Cardiac muscle cell (in vitro differentiated cells and primary cell): ENCODE results near the gene ARFGAP3. TPM values are rescaled to one million over a fixed set of nuclear protein-coding genes. Genes with fewer than 3 reads are reported as not detected.

ENCODE experiments used
- DNase-seq, 2 donors: peaks; one replicate each; pipeline versions ENCODE4 v3.0.0 to v3.0.0-alpha.2; 2010 to 2017; ENCODE audit warnings: low read depth in 1 of 2, low spot score in 1 of 2
- H3K27ac ChIP-seq: fragments of 200-600 bp; sonication (generic); 2 replicates; pipeline ENCODE4 v1.5.1; 2016
- H3K27me3 ChIP-seq: fragments of 200-600 bp; sonication (generic); 2 replicates; pipeline ENCODE4 v1.6.0; 2016; ENCODE audit warnings: control low read depth
- H3K36me3 ChIP-seq: fragments of 200-600 bp; sonication (generic); 2 replicates; pipeline ENCODE4 v1.5.1; 2016; ENCODE audit warnings: control low read depth
- H3K4me1 ChIP-seq: fragments of 200-600 bp; sonication (generic); 2 replicates; pipeline ENCODE4 v1.8.1; 2017; ENCODE audit warnings: low read depth, mild to moderate bottlenecking, mixed run types
- H3K4me3 ChIP-seq: fragments of 200-600 bp; sonication (generic); 2 replicates; pipeline ENCODE4 v1.5.1; 2016; ENCODE audit warnings: mild to moderate bottlenecking
- H3K9me3 ChIP-seq: fragments of 200-600 bp; sonication (generic); 2 replicates; pipeline ENCODE4 v1.5.1; 2017; ENCODE audit warnings: low read depth, mild to moderate bottlenecking, control low read depth
- polyA plus RNA-seq: library from polyadenylated mRNA; unstranded; fragments of >200 nt; fragmentation: Nextera tagmentation; extraction: Ambion mirVana; gene quantifications from 2 replicates; pipeline ENCODE4 v1.2.1, GENCODE V29; 2016
- total RNA-seq: library from RNA; depleted of rRNA; stranded (reverse); fragments of >200 nt; gene quantifications from 2 replicates; pipeline ENCODE4 v1.2.3, GENCODE V29; 2016
- TF ChIP-seq, protein P1 (sequence below): IDR thresholded peaks from 2 replicates; pipeline ENCODE4 v1.5.1; 2012; ENCODE audit warnings: low read depth, mild to moderate bottlenecking, low read length

ARFGAP3 gene
- total and polyA plus RNA-seq, 2 experiments from 2014 or later, result 26.3 to 38.2 TPM

DNA sequence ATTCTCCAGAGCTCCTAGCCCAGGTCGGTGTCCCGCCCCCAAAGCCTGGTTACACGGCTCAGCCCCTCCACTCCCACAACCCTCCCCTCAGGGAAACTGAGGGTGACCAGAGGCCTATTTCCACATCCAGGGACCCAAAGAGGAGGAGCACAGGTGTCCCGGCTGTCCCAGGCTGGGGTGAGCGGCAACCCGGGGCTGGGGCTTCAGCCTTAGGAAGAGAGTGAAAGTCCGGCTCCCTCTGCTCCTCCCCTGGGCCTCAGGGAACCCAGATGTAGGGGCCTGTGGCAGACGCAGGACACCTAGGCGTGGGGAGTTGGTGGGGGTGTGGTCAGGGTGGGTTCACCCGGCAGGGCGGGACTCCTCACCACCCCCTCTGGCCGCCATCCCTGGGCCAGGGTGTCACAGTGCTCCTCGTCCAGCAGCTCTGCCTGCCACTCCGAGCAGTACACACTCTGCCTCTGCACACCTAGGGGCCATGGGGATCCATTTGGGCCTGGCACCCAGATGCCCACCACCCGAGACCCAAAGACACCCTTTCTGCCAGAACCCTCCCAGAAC is 63.1 kb downstream of the ARFGAP3 start:
- H3K27ac ChIP-seq, result peak overlapping the region; percentile 34
- H3K36me3 ChIP-seq, result peaks cover 14% of the 10 kb centered on the region
- no peaks in the 10 kb centered on the region for H3K27me3 ChIP-seq
- TF ChIP-seq, protein P1, sequence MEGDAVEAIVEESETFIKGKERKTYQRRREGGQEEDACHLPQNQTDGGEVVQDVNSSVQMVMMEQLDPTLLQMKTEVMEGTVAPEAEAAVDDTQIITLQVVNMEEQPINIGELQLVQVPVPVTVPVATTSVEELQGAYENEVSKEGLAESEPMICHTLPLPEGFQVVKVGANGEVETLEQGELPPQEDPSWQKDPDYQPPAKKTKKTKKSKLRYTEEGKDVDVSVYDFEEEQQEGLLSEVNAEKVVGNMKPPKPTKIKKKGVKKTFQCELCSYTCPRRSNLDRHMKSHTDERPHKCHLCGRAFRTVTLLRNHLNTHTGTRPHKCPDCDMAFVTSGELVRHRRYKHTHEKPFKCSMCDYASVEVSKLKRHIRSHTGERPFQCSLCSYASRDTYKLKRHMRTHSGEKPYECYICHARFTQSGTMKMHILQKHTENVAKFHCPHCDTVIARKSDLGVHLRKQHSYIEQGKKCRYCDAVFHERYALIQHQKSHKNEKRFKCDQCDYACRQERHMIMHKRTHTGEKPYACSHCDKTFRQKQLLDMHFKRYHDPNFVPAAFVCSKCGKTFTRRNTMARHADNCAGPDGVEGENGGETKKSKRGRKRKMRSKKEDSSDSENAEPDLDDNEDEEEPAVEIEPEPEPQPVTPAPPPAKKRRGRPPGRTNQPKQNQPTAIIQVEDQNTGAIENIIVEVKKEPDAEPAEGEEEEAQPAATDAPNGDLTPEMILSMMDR, result no peak
- no peaks in the 10 kb centered on the region for H3K4me1 ChIP-seq
- no peaks in the 10 kb centered on the region for H3K9me3 ChIP-seq
- DNase-seq, result no peak
- no peak overlapping the region for H3K4me3 ChIP-seq

DNA sequence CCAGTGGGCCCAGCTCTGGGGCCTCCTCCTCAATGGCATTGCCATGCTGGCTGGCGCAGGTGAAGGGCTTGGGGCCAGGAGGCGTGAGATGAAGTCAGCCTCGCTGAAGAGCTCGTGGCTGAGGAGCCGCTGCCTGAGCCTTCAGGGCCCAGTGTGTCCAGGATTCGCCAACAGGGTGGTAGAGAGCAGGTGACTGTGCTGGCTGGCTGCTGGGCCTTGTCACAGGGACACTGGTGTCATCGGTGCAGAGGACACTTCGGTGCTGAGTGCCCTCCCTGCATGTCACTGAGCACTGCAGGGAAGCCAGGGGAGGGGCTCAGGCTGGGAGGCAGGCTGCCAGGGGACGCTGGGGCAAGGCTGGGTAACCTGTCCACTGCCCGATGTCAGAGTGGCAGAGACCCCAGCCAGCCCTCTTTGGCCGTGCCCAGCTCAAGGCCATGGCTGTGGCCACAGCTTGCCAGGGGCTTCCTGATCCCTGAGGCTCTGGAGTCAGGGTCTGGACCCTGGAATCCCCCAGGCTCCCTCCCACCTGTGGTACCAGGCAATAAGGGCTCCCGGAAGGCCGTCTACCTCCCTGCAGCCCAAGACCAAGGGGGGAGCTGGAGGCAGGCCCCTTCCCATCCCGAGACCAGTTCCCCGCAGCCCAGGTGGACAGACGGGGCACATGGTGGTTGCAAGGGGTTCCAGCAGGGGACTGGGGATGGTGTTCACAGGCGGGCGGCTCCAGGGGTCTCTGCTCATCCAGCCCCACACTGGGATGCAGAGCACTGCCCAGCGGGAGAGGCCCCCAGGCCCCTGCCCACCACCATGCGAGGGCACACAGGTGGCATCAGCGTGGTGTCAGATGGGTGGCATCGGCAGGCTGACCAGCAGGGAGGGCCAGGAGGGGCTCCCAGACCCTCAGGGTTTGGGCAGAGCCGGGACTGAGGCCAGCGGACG is 63.9 kb downstream of the ARFGAP3 start:
- DNase-seq, result no peak
- Histone ChIP-seq H3K4me3 (no peak overlapping the region), H3K36me3 (peaks cover 12% of the 10 kb centered on the region), H3K9me3 (no peaks in the 10 kb centered on the region), H3K27me3 (no peaks in the 10 kb centered on the region), H3K4me1 (no peaks in the 10 kb centered on the region), H3K27ac (peak overlapping the region; percentile 34)
- TF ChIP-seq, protein P1, result no peak

DNA sequence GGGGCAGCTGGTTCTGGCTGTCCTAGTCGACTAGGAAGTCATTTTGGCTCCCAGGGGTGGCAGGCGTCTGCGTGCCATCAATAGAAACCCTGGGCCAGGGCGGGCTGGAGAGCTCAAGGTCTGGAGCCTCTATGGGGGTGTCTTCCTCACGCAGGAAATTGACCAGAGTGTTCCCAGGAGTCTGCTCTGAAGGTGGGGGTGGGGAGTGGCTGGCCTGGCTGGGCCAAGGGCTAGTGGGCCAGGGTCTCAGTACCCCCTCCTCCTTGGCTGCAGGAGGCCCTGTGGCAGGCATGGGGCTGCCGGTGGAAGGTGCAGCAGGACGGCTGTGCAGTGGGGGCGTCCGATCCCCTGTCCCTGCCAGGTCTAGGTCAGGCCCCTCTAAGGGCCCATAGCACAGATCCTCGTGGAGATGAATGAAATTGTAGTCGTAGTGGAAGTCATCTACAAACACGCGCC is 64.6 kb downstream of the ARFGAP3 start:
- DNase-seq, result no peak
- no peak overlapping the region for H3K4me3 ChIP-seq

DNA sequence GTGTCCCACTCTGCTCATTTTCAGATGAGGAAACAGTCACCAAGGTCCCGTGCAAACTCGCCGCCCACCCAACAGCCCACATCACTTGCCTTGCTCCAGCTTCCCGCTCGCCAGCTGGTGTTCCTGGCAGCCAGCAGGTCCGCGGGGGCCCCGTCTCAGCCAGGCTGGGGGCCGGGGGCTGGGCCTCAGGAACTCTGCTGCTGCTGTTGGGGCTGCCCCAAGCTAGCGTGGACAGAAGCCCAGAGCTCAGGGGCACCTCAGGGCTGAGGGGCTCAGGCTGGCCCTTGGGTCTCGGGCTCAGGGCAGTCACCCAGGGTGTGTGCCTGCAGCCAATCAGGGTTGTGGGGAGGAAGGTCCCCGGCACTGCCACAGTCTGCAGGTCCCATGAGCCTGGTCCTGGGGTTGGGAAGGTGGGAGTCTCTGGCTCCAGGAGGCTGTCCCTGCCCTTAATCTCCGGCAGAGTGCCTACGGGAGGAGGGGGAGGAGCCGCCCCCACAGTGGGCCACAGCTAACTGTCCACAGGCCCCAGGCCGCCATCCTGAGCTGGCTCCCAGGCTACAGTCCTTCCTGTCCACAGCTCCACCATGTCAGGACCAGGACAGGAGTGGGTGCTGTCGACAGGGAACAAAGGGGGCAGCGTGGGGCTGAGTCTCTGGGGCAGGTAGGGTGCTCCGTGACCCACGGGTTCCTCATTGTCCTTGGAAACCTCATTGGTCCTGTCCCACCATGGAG is 65.2 kb downstream of the ARFGAP3 start:
- DNase-seq, result peak in 1 of 2 donors; percentile 44
- no peaks in the 10 kb centered on the region for H3K27me3 ChIP-seq
- TF ChIP-seq, protein P1, result no peak
- peaks cover 3% of the 10 kb centered on the region for H3K36me3 ChIP-seq
- H3K9me3 ChIP-seq, result no peaks in the 10 kb centered on the region
- no peak overlapping the region for H3K27ac ChIP-seq
- H3K4me3 ChIP-seq, result no peak overlapping the region
- H3K4me1 ChIP-seq, result no peaks in the 10 kb centered on the region

More for the DNA sequence above, 64.6 kb downstream of the ARFGAP3 start:
- TF ChIP-seq, protein P1, result no peak
- no peaks in the 10 kb centered on the region for H3K4me1 ChIP-seq
- peaks cover 6% of the 10 kb centered on the region for H3K36me3 ChIP-seq
- no peak overlapping the region for H3K27ac ChIP-seq
- H3K9me3 ChIP-seq, result no peaks in the 10 kb centered on the region
- H3K27me3 ChIP-seq, result no peaks in the 10 kb centered on the region

DNA sequence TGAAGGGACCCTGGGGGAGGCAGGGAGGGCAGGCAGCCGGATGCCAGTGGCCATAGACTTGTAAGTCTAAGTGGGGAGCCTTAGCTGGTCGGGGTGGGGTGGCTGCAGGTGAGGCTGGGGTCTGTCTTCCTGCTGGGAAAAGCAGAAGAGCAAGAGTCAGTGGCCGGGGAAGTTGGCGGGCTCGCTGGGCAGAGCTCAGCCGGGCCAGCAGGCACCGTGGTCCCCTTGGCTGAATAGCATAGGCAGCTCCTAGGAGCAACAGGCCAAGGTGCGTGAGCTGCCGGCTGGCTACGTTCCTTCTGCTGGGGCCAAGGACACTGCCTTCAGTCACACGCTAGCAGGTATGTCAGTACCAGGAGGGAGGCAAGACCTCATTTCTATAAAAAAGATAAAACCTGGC is 68.6 kb downstream of the ARFGAP3 start:
- Histone ChIP-seq H3K27ac (no peak overlapping the region), H3K27me3 (no peaks in the 10 kb centered on the region), H3K36me3 (no peaks in the 10 kb centered on the region), H3K4me1 (no peaks in the 10 kb centered on the region), H3K9me3 (no peaks in the 10 kb centered on the region), H3K4me3 (no peak overlapping the region)
- DNase-seq, result no peak
- TF ChIP-seq, protein P1, result no peak
